ENCODE results near the gene TGIF2.

TGIF2 gene

GRCh38 chr20:36573103-36573797 lies at the start of gene TGIF2:
Gene TGIF2, plus strand, starts transcription at chr20:36573597. Its CDS starts 5,178 bp downstream, at chr20:36578775.
- DNase-seq (ENCODE audit: low spot score): peak; percentile 89

GRCh38 chr20:36525620-36526365 lies 47.6 kb upstream of the TGIF2 start:
- DNase-seq (ENCODE audit: low spot score): no peak

GRCh38 chr20:36526521-36527011 lies 46.8 kb upstream of the TGIF2 start:
- no peak for DNase-seq (ENCODE audit: low spot score)

GRCh38 chr20:36527331-36528125 lies 45.9 kb upstream of the TGIF2 start:
- DNase-seq (ENCODE audit: low spot score): no peak

GRCh38 chr20:36528176-36528874 lies 45.1 kb upstream of the TGIF2 start:
- DNase-seq (ENCODE audit: low spot score): no peak

- no peak for DNase-seq (ENCODE audit: low spot score)
Observed at GRCh38 chr20:36528875-36529417, 44.5 kb upstream of the TGIF2 start.

- DNase-seq (ENCODE audit: low spot score): no peak
Observed at GRCh38 chr20:36532388-36532787, 41.0 kb upstream of the TGIF2 start.

- DNase-seq (ENCODE audit: low spot score): no peak
Observed at GRCh38 chr20:36532822-36533221, 40.6 kb upstream of the TGIF2 start.

GRCh38 chr20:36538026-36538722 lies 35.2 kb upstream of the TGIF2 start:
- DNase-seq (ENCODE audit: low spot score): no peak

GRCh38 chr20:36540551-36541211 lies 32.7 kb upstream of the TGIF2 start:
- no peak for DNase-seq (ENCODE audit: low spot score)

- DNase-seq (ENCODE audit: low spot score): peak; percentile 91
Observed at GRCh38 chr20:36541227-36541767, 32.1 kb upstream of the TGIF2 start, which contains the start of gene MYL9. Gene MYL9, plus strand, starts transcription at chr20:36541519. Its CDS starts 3,366 bp downstream, at chr20:36544885.

GRCh38 chr20:36541768-36542488 lies 31.5 kb upstream of the TGIF2 start:
- peak; percentile 78 for DNase-seq (ENCODE audit: low spot score)

GRCh38 chr20:36542516-36543183 lies 30.7 kb upstream of the TGIF2 start:
- DNase-seq (ENCODE audit: low spot score): no peak

- DNase-seq (ENCODE audit: low spot score): peak; percentile 88
Observed at GRCh38 chr20:36543184-36544133, 29.9 kb upstream of the TGIF2 start.

GRCh38 chr20:36544134-36545018 lies 29.0 kb upstream of the TGIF2 start:
- DNase-seq (ENCODE audit: low spot score): peak; percentile 69

GRCh38 chr20:36546111-36546736 lies 27.2 kb upstream of the TGIF2 start:
- no peak for DNase-seq (ENCODE audit: low spot score)
